Mucosa of descending colon (tissue), 3 donors: Measurements from ENCODE around the gene DNM3. TPM values are rescaled to one million over a fixed set of nuclear protein-coding genes. Genes with fewer than 3 reads are reported as not detected.
"Not testable (repeated sequence)": the region's sequence is repeated elsewhere in the genome, so short reads cannot be mapped to it uniquely, and the experiment has no call there.

ENCODE experiments used
- ATAC-seq: fragments of 200-7000 bp; cut with Tn5 transposase; one replicate; pipeline ENCODE4 v1.9.1; 2020; ENCODE audit warnings: mild to moderate bottlenecking, moderate library complexity
- DNase-seq, 3 donors: peaks; one replicate each; pipeline ENCODE4 v3.0.0-alpha.2; 2020
- H3K36me3 ChIP-seq: fragments of 200-600 bp; one replicate; pipeline ENCODE4 v1.8.0; 2021; ENCODE audit warnings: low read depth, mild to moderate bottlenecking
- H3K4me1 ChIP-seq: fragments of 200-600 bp; one replicate; pipeline ENCODE4 v1.8.0; 2021; ENCODE audit warnings: low read depth, mild to moderate bottlenecking
- H3K4me3 ChIP-seq: fragments of 200-600 bp; one replicate; pipeline ENCODE4 v1.8.0; 2021; ENCODE audit warnings: mild to moderate bottlenecking
- H3K9me3 ChIP-seq: fragments of 200-600 bp; one replicate; pipeline ENCODE4 v1.8.0; 2021; ENCODE audit warnings: mild to moderate bottlenecking
- CTCF ChIP-seq: fragments of 200-600 bp; IDR thresholded peaks from one replicate; pipeline ENCODE4 v1.8.0; 2022; ENCODE audit warnings: antibody characterized with exemption, mild to moderate bottlenecking
- intact Hi-C, 2 donors: fragments of 100-400 bp; cut with DNase I in 1 of 2; cut with micrococcal nuclease in 1 of 2; formaldehyde crosslinking; loops; one replicate each; pipeline versions ENCODE4 v1.11.0 to v1.11.1; 2022; cut with DNase I, micrococcal nuclease
- total RNA-seq, 3 donors: library from RNA; stranded (reverse); fragmentation: NEBNext Ultra II Directional in 2 of 3; extraction: Animal tissue kit (Norgen Biotek cat#: 25700) in 2 of 3; gene quantifications; one replicate each; pipeline versions ENCODE4 v1.2.1 to v1.2.4, GENCODE V29; 2021 to 2023
- donor health status: DM: no; HTN: no; CAD: no; lungs with moderate emphysema.
- donor health status: DM: no; HTN: no; CAD: no.
- donor health status: DM: no; HTN: yes; CAD: no.

The DNM3 gene
- total RNA-seq, 3 donors from 2014 or later: 1.4 to 6.4 (median 2.1) TPM

GRCh38 chr1:172430128-172430454, 588.8 kb downstream of the DNM3 start:
- no peaks in the 10 kb centered on the region for H3K9me3 ChIP-seq
- ATAC-seq (no peak), DNase-seq (no peak)
- H3K36me3 ChIP-seq: no peaks in the 10 kb centered on the region
- peaks cover 8% of the 10 kb centered on the region for H3K4me1 ChIP-seq
- intact Hi-C loops: no loop called here
- no peak overlapping the region for H3K4me3 ChIP-seq
- TF ChIP-seq CTCF: no peak

GRCh38 chr1:172431204-172431603, 589.9 kb downstream of the DNM3 start:
- intact Hi-C loops: no loop called here
- peaks cover 8% of the 10 kb centered on the region for H3K4me1 ChIP-seq
- H3K36me3 ChIP-seq: no peaks in the 10 kb centered on the region
- ATAC-seq (no peak), DNase-seq (no peak)
- no peak overlapping the region for H3K4me3 ChIP-seq
- no peak for TF ChIP-seq CTCF
- H3K9me3 ChIP-seq: no peaks in the 10 kb centered on the region

GRCh38 chr1:172431721-172432192, 590.5 kb downstream of the DNM3 start:
- Histone ChIP-seq H3K4me3 (no peak overlapping the region), H3K4me1 (peaks cover 8% of the 10 kb centered on the region), H3K36me3 (no peaks in the 10 kb centered on the region), H3K9me3 (no peaks in the 10 kb centered on the region)
- DNase-seq (peak; percentile 77 to 83 (median 80)), ATAC-seq (peak; percentile 93)
- TF ChIP-seq CTCF: no peak
- intact Hi-C loops: no loop called here

- H3K4me3 ChIP-seq, H3K9me3 ChIP-seq, intact Hi-C loops, H3K4me1 ChIP-seq, ATAC-seq, DNase-seq, H3K36me3 ChIP-seq: not testable (repeated sequence)
Observed at GRCh38 chr1:172437183-172437582, 595.9 kb downstream of the DNM3 start.

GRCh38 chr1:172442404-172442803, 601.1 kb downstream of the DNM3 start:
- no peaks in the 10 kb centered on the region for H3K9me3 ChIP-seq
- H3K4me1 ChIP-seq: peaks cover 11% of the 10 kb centered on the region
- TF ChIP-seq CTCF: no peak
- H3K4me3 ChIP-seq: no peak overlapping the region
- H3K36me3 ChIP-seq: no peaks in the 10 kb centered on the region
- DNase-seq (no peak), ATAC-seq (no peak)
- intact Hi-C loops: no loop called here

- H3K4me1 ChIP-seq: peaks cover 11% of the 10 kb centered on the region
- DNase-seq (no peak), ATAC-seq (no peak)
- TF ChIP-seq CTCF: no peak
- no peaks in the 10 kb centered on the region for H3K36me3 ChIP-seq
- H3K4me3 ChIP-seq: peak overlapping the region; percentile 86
- H3K9me3 ChIP-seq: no peaks in the 10 kb centered on the region
- intact Hi-C loops: no loop called here
Observed at GRCh38 chr1:172442843-172443565, 601.7 kb downstream of the DNM3 start.
